Neural cell (in vitro differentiated cells): ENCODE measurements around the gene SLC25A18. TPM values are rescaled to one million over a fixed set of nuclear protein-coding genes. Genes with fewer than 3 reads are reported as not detected.

Experiments used
- H2AFZ ChIP-seq: fragments of 200-600, 300-800 bp; sonication (generic), shearing (Covaris generic); 2 replicates; pipeline ENCODE4 v1.6.0; 2014; ENCODE audit warnings: low read depth, mild to moderate bottlenecking, antibody characterized with exemption, low read length, moderate library complexity
- H3F3A ChIP-seq: fragments of 200-600 bp; shearing (Covaris generic); 2 replicates; pipeline ENCODE4 v1.6.1; 2016; ENCODE audit warnings: mild to moderate bottlenecking, moderate library complexity, mixed read lengths, antibody characterized with exemption, low read length; ENCODE audit not compliant: insufficient read depth, poor library complexity, severe bottlenecking
- H3K27ac ChIP-seq: fragments of 200-600, 300-800 bp; sonication (generic), shearing (Covaris generic); 2 replicates; pipeline ENCODE4 v1.5.1; 2014; ENCODE audit warnings: mild to moderate bottlenecking, low read length, moderate library complexity
- H3K27me3 ChIP-seq: fragments of 300-800, 200-600 bp; sonication (generic), shearing (Covaris generic); 2 replicates; pipeline ENCODE4 v1.6.0; 2014; ENCODE audit warnings: mild to moderate bottlenecking, low read depth, low read length, moderate library complexity; ENCODE audit not compliant: insufficient read depth
- H3K36me3 ChIP-seq: fragments of 300-800, 200-600 bp; sonication (generic), shearing (Covaris generic); 2 replicates; pipeline ENCODE4 v1.5.1; 2014; ENCODE audit warnings: mild to moderate bottlenecking, antibody characterized with exemption, low read length, moderate library complexity; ENCODE audit not compliant: insufficient read depth
- H3K4me2 ChIP-seq: fragments of 300-800, 200-600 bp; sonication (generic), shearing (Covaris generic); 2 replicates; pipeline ENCODE4 v1.6.0; 2014; ENCODE audit warnings: mild to moderate bottlenecking, low read length
- H3K4me3 ChIP-seq: fragments of 300-800, 200-600 bp; sonication (generic), shearing (Covaris generic); 2 replicates; pipeline ENCODE4 v1.5.1; 2014; ENCODE audit warnings: mild to moderate bottlenecking, low read length, moderate library complexity
- H3K79me2 ChIP-seq: fragments of 200-600 bp; shearing (Covaris generic); replicated peaks from 2 replicates; pipeline ENCODE4 v1.6.0; 2014; ENCODE audit warnings: mild to moderate bottlenecking, low read length, moderate library complexity; ENCODE audit not compliant: insufficient read depth
- H3K9ac ChIP-seq: fragments of 300-800, 200-600 bp; sonication (generic), shearing (Covaris generic); 2 replicates; pipeline ENCODE4 v1.6.1; 2016; ENCODE audit warnings: mild to moderate bottlenecking, low read length, mixed read lengths
- H3K9me2 ChIP-seq: fragments of 200-600 bp; shearing (Covaris generic); 2 replicates; pipeline ENCODE4 v1.6.1; 2016; ENCODE audit warnings: mild to moderate bottlenecking, low read length, mixed read lengths; ENCODE audit not compliant: insufficient read depth
- H3K9me3 ChIP-seq: fragments of 200-600, 300-800 bp; sonication (generic), shearing (Covaris generic); 2 replicates; pipeline ENCODE4 v1.6.1; 2016; ENCODE audit warnings: mild to moderate bottlenecking, mixed run types, low read length, moderate library complexity, mixed read lengths
- H4K20me1 ChIP-seq: fragments of 200-600 bp; shearing (Covaris generic); 2 replicates; pipeline ENCODE4 v1.6.1; 2016; ENCODE audit warnings: mild to moderate bottlenecking, mixed run types; ENCODE audit not compliant: insufficient read depth
- EP300 ChIP-seq: fragments of 450-650 bp; conservative IDR thresholded peaks from 2 replicates; pipeline ENCODE4 v1.6.1; 2014; ENCODE audit warnings: antibody characterized with exemption, mild to moderate bottlenecking, moderate library complexity; ENCODE audit not compliant: poor library complexity, severe bottlenecking
- EZH2 ChIP-seq: fragments of 200-600, 300-800 bp; shearing (Covaris generic), sonication (generic); IDR thresholded peaks from 2 replicates; pipeline ENCODE4 v1.6.1; 2014; ENCODE audit warnings: antibody characterized with exemption, low read length, borderline replicate concordance, mild to moderate bottlenecking; ENCODE audit not compliant: insufficient read depth, poor library complexity, severe bottlenecking
- MXI1 ChIP-seq: fragments of 450-650 bp; conservative IDR thresholded peaks from 2 replicates; pipeline ENCODE4 v1.6.1; 2014; ENCODE audit warnings: antibody characterized with exemption, mild to moderate bottlenecking; ENCODE audit not compliant: poor library complexity, severe bottlenecking
- POLR2AphosphoS5 ChIP-seq: IDR thresholded peaks from 2 replicates; pipeline ENCODE4 v1.6.1; 2012
- RAD21 ChIP-seq: fragments of 450-650 bp; conservative IDR thresholded peaks from 2 replicates; pipeline ENCODE4 v1.6.1; 2014; ENCODE audit warnings: antibody characterized with exemption, mild to moderate bottlenecking, moderate library complexity
- SMC3 ChIP-seq: fragments of 450-650 bp; conservative IDR thresholded peaks from 2 replicates; pipeline ENCODE4 v1.6.1; 2014; ENCODE audit warnings: antibody characterized with exemption, mild to moderate bottlenecking, moderate library complexity; ENCODE audit not compliant: poor library complexity
- TAF1 ChIP-seq: IDR thresholded peaks from 2 replicates; pipeline ENCODE4 v1.6.1; 2012; ENCODE audit warnings: low read depth
- polyA plus RNA-seq: library from polyadenylated mRNA; depleted of rRNA; stranded (reverse); fragments of >200 nt; gene quantifications from 2 replicates; pipeline ENCODE4 v1.2.3, GENCODE V29; 2014
- TF ChIP-seq, protein P1 (sequence below): fragments of 450-650 bp; IDR thresholded peaks from 2 replicates; pipeline ENCODE4 v1.5.1; 2014; ENCODE audit warnings: antibody characterized with exemption, mild to moderate bottlenecking, moderate library complexity; ENCODE audit not compliant: poor library complexity, severe bottlenecking
- TF ChIP-seq, protein P2 (sequence below): IDR thresholded peaks from 2 replicates; pipeline ENCODE4 v1.6.1; 2012; ENCODE audit warnings: borderline replicate concordance

Gene SLC25A18
- polyA plus RNA-seq, 1 donor from 2014 or later: 0.28 TPM

DNA sequence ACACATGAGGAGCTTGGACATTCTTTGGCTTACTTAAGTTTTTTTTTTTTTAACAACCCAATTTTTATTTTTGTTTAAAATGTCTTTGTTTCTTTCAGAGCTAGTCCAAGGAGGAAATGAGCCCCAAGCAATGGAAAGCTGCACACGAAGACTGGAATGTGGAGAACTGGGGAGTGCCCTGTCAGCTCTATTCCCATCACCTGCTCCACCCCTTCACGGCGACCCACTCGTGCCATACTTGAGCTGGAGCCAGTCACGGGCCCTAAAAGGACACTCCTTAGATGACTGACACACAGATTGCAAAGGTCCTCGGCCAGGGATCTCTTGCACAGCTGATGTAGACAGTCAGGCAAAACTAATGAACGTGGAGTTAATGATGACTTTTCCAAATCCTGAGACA lies 10.6 kb upstream of the SLC25A18 start:
- Histone ChIP-seq H4K20me1 (no peaks in the 10 kb centered on the region), H3K36me3 (no peaks in the 10 kb centered on the region)
- TF ChIP-seq POLR2AphosphoS5: no peak
- TF ChIP-seq SMC3: no peak
- TF ChIP-seq, protein P1, sequence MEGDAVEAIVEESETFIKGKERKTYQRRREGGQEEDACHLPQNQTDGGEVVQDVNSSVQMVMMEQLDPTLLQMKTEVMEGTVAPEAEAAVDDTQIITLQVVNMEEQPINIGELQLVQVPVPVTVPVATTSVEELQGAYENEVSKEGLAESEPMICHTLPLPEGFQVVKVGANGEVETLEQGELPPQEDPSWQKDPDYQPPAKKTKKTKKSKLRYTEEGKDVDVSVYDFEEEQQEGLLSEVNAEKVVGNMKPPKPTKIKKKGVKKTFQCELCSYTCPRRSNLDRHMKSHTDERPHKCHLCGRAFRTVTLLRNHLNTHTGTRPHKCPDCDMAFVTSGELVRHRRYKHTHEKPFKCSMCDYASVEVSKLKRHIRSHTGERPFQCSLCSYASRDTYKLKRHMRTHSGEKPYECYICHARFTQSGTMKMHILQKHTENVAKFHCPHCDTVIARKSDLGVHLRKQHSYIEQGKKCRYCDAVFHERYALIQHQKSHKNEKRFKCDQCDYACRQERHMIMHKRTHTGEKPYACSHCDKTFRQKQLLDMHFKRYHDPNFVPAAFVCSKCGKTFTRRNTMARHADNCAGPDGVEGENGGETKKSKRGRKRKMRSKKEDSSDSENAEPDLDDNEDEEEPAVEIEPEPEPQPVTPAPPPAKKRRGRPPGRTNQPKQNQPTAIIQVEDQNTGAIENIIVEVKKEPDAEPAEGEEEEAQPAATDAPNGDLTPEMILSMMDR: no peak

DNA sequence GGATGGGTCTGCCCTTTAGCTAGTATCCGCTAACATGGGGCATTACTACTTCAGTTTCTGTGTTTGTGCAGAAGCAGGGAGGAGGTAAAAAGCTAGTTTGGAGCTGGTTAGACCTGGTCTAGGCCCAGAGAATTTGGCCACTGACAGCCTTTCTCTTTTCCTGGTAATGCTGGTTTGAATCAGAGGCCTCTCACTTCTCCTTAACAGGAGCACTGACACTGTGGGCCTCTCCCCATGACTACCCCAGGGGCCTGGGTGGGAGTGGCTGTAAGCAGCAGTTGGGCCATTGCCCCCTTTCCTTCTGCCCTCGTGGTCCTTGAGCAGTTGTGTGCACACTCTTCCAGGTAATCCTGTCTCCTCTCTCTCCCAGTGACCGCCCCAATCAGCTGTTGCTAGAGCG lies 8.5 kb upstream of the SLC25A18 start:
- no peak overlapping the region for H3K4me3 ChIP-seq
- H3K9me3 ChIP-seq: no peaks in the 10 kb centered on the region
- TF ChIP-seq, protein P1: no peak
- TF ChIP-seq MXI1 (no peak), TAF1 (no peak)
- H3F3A ChIP-seq: no peaks in the 10 kb centered on the region
- no peaks in the 10 kb centered on the region for H3K27me3 ChIP-seq
- H3K36me3 ChIP-seq: no peaks in the 10 kb centered on the region
- H3K9ac ChIP-seq: no peak overlapping the region
- H2AFZ ChIP-seq: no peak overlapping the region
- no peaks in the 10 kb centered on the region for H3K9me2 ChIP-seq
- H3K27ac ChIP-seq: no peak overlapping the region
- no peaks in the 10 kb centered on the region for H4K20me1 ChIP-seq
- H3K79me2 ChIP-seq: no peaks in the 10 kb centered on the region
- H3K4me2 ChIP-seq: no peak overlapping the region

More for the DNA sequence above, 10.6 kb upstream of the SLC25A18 start:
- Histone ChIP-seq H3F3A (no peaks in the 10 kb centered on the region), H3K9ac (no peak overlapping the region), H3K9me2 (no peaks in the 10 kb centered on the region), H2AFZ (no peak overlapping the region), H3K27ac (no peak overlapping the region), H3K79me2 (no peaks in the 10 kb centered on the region), H3K9me3 (no peaks in the 10 kb centered on the region), H3K27me3 (no peaks in the 10 kb centered on the region), H3K4me3 (no peak overlapping the region), H3K4me2 (no peak overlapping the region)

DNA sequence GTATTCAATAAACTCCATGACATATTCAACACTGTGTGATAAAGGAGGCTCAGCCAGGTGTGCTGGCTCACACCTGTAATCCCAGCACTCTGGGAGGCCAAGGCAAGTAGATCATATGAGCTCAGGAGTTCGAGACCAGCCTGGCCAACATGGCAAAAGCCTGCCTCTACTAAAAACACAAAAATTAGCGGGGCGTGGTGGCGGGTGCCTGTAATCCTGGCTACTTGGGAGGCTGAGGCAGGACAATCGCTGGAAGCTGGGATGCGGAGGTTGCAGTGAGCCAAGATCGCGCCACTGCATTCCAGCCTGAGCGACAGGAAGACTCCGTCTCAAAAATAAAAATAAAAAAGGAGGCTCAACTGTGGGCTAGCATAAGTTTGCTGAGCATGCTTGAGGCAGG lies 4.1 kb upstream of the SLC25A18 start:
- Histone ChIP-seq H3F3A (no peaks in the 10 kb centered on the region), H4K20me1 (no peaks in the 10 kb centered on the region), H3K79me2 (no peaks in the 10 kb centered on the region), H3K27ac (no peak overlapping the region), H3K4me2 (no peak overlapping the region), H3K9me2 (no peaks in the 10 kb centered on the region), H2AFZ (no peak overlapping the region), H3K27me3 (no peaks in the 10 kb centered on the region), H3K4me3 (no peak overlapping the region), H3K9me3 (no peaks in the 10 kb centered on the region), H3K36me3 (no peaks in the 10 kb centered on the region), H3K9ac (no peak overlapping the region)
- TF ChIP-seq SMC3 (no peak), TAF1 (no peak), MXI1 (no peak), EZH2 (no peak), RAD21 (no peak), EP300 (no peak), POLR2AphosphoS5 (no peak)
- TF ChIP-seq, protein P1: no peak
- TF ChIP-seq, protein P2, sequence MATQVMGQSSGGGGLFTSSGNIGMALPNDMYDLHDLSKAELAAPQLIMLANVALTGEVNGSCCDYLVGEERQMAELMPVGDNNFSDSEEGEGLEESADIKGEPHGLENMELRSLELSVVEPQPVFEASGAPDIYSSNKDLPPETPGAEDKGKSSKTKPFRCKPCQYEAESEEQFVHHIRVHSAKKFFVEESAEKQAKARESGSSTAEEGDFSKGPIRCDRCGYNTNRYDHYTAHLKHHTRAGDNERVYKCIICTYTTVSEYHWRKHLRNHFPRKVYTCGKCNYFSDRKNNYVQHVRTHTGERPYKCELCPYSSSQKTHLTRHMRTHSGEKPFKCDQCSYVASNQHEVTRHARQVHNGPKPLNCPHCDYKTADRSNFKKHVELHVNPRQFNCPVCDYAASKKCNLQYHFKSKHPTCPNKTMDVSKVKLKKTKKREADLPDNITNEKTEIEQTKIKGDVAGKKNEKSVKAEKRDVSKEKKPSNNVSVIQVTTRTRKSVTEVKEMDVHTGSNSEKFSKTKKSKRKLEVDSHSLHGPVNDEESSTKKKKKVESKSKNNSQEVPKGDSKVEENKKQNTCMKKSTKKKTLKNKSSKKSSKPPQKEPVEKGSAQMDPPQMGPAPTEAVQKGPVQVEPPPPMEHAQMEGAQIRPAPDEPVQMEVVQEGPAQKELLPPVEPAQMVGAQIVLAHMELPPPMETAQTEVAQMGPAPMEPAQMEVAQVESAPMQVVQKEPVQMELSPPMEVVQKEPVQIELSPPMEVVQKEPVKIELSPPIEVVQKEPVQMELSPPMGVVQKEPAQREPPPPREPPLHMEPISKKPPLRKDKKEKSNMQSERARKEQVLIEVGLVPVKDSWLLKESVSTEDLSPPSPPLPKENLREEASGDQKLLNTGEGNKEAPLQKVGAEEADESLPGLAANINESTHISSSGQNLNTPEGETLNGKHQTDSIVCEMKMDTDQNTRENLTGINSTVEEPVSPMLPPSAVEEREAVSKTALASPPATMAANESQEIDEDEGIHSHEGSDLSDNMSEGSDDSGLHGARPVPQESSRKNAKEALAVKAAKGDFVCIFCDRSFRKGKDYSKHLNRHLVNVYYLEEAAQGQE: no peak
